NCI-H1694 (cell line): ENCODE data around the gene ZNF274.
"Not testable (repeated sequence)": the region's sequence is repeated elsewhere in the genome, so short reads cannot be mapped to it uniquely, and the experiment has no call there.

Experiments
- DNase-seq: peaks from one replicate; lab custom pipeline; 2025; lab: John Stamatoyannopoulos, UW

ZNF274 gene

GRCh38 chr19:58212336-58213074, 29.6 kb downstream of the ZNF274 start:
- no peak for DNase-seq

DNA sequence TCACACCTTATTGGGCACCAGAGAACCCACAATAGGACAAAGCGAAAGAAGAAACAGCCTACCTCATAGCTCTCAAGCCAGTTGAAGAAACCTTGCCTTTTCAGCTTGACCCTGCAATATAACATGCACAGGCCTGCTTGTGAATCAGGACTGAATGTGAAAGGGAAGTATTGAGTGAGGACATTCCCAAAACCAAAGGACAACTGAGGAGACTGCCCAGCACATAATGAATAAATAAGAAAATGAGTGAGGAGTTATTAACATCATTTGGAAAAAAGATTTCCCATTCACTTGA, 30.2 kb downstream of the ZNF274 start:
- DNase-seq, result no peak

- no peak for DNase-seq
Observed at GRCh38 chr19:58217069-58217481, 34.2 kb downstream of the ZNF274 start.

DNA sequence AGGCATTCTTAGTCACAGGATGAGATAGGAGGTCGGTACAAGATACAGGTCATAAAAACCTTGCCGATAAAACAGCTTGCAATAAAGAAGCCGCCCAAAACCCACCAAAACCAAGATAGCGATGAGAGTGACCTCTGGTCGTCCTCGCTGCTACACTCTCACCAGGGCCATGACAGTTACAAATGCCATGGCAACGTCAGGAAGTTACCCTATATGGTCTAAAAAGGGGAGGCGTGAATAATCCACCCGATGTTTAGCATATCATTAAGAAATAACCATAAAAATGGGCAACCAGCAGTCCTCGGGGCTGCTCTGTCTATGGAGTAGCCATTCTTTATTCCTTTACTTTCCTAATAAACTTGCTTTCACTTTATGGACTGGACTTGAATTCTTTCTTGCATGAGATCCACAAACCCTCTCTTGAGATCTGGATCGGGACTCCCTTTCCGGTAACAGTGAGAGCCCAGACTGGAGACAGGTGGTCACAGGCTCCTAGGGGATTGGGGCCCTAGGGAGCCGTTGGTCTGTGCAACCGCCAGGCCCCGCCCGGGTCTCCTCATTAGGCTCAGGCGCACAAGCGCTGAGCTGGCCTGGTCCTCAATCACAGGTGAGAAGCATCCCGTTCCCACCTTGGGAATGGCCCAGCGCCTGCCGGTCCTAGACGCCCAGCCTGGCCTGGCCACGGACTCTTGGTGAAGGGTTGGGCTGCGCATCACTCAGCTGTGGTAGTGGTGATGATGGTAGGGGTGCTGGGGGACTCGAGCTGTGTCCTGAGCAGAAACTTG, 34.9 kb downstream of the ZNF274 start:
- DNase-seq, result no peak

- DNase-seq, result no peak
Observed at GRCh38 chr19:58218899-58219298, 36.0 kb downstream of the ZNF274 start.

- no peak for DNase-seq
Observed at GRCh38 chr19:58227964-58228584, 45.2 kb downstream of the ZNF274 start.

- DNase-seq, result peak; percentile 8
Observed at GRCh38 chr19:58228585-58229254, 45.9 kb downstream of the ZNF274 start, which contains the start of gene ZNF544. Gene ZNF544, plus strand, starts transcription at chr19:58228914. Its CDS starts 15,110 bp downstream, at chr19:58244024.

DNA sequence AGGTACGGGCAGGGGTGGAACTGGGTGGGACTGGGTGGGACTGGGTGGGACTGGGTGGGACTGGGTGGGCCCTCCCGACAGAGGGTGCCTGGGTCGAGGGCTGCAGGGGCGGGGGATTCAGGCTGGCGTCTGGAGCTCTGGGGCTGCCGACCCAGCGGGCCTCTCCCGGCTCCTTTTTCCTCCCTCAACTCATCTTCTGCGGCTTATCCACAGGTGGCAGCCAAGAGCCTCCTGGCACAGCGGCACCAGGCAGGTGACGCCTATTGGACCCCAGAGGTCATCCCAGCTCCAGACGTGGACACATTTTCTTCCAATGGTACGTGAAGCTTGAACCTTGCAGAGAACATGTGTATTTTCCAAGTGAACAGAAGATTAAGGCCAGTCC, 46.4 kb downstream of the ZNF274 start:
- DNase-seq, result no peak

DNA sequence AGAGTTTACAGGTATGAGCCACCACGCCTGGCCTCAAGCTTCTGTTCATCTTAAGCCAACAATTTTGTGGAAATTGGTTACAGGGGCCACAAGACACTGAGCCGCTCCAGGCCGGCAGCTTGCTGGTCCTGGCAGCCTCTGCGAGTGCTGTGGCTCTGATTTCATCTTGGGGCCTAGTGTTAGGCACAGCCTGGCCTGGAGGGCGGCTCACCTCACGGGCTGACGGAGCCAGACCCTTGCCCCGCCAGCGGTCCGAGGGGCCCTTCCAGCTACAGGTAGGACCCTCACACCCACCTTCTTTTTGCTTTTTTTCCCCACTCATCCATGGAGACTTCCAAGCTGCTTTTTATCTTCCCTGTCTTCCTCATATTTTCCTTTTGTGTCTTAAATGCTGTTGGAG, 54.5 kb downstream of the ZNF274 start:
- DNase-seq, result no peak

GRCh38 chr19:58243351-58243750, 60.5 kb downstream of the ZNF274 start:
- no peak for DNase-seq

DNA sequence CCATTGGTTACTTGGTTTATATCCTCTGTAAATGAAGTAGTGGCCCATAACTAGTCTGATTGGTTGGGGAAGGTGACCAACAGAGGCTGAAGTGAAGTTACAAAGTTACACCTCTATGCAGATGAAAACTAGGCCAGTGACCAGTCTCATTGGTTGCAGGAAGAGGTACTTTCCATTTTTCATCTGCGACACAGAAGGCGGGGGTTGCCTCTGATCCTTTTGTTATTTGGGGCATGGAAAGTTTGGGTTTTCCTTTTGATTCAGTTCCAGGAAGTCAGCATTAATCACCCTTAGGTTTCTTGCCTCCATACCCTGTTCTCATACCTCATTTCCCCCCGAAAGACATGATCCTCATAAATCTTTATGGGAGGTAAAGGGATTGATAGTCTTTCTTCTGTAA, 66.0 kb downstream of the ZNF274 start:
- no peak for DNase-seq

DNA sequence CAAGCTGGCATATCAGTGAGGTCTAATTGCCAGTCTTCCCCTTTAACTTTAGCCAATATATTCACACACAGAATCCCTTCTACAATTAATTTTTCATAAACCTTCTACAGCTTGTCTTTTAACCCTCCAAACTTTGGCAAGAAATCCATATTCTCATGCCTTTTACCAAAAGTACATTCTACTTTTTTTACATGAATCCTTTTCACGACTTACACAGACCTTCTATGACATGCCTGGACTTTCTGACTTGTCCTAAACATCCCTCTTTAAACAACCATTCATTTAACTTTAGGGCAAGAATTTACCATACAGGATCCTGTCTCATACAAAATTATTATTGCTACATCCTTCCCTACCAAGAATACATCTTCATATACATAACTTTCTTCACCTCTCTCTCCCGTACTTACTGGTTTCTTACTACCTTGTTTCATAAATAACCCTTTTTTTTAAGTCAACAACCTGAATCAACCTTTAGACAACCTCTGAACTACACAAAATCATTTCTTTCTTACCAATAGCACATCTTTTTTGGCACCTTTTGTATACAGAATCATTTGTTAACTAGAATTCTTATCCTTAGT, 69.3 kb downstream of the ZNF274 start:
- DNase-seq, result no peak

DNA sequence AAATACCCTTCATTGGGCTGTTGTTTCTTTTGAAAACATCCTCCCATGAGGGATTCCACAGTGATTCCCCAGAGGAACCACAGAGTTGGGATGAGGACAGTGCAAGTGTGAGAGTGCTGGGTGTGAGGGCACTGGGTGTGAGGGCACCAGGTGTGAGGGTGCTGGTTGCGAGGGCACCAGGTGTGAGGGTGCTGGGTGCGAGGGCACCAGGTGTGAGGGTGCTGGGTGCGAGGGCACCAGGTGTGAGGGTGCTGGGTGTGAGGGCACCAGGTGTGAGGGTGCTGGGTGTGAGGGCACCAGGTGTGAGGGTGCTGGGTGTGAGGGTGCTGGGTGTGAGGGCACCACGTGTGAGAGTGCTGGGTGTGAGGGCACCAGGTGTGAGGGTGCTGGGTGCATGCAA, 75.4 kb downstream of the ZNF274 start:
- not testable (repeated sequence) for DNase-seq

DNA sequence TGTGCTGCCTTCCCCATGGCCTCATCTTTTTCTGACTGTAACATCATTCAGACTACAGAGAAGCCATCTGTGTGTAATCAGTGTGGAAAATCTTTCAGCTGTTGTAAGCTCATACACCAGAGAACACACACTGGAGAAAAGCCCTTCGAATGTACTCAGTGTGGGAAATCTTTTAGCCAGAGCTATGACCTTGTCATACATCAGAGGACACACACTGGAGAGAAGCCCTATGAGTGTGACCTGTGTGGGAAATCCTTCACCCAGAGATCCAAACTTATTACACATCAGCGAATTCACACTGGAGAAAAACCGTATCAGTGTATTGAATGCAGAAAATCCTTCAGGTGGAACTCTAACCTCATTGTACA, 78.7 kb downstream of the ZNF274 start:
- DNase-seq, result no peak

GRCh38 chr19:58261968-58262921, 79.4 kb downstream of the ZNF274 start:
- DNase-seq, result no peak

DNA sequence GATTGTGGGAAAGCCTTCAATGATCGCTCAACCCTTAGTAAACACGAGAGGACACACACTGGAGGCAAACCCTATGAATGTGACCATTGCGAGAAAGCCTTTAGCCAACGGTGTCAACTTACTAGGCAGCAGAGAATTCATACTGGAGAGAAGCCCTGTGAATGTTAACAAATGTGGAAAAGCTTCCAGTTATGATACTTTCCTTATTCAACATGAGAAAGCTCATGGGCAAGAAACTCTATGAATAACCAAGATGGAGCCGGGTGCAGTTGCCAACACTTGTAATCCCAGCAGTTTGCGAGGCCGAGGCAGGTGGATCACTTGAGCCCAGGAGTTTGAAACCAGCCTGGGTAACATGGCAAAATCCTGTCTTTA, 80.0 kb downstream of the ZNF274 start:
- DNase-seq, result no peak
